OCI-LY3 (cell line): ENCODE data around the gene HS3ST3B1.

Experiments used
- CTCF ChIP-seq: fragments of 200-600, 300-600 bp; sonication (generic); IDR thresholded peaks from 2 replicates; pipeline ENCODE4 v1.5.1; 2014; ENCODE audit warnings: antibody characterized with exemption, low read length, low read depth
- EZH2phosphoT487 ChIP-seq: fragments of 200-600 bp; shearing (Covaris generic); IDR thresholded peaks from 2 replicates; pipeline ENCODE4 v1.6.1; 2018; ENCODE audit warnings: antibody characterized with exemption, mixed run types, low read depth

GRCh38 chr17:14295676-14296075 lies 5.2 kb upstream of the HS3ST3B1 start:
- TF ChIP-seq CTCF, result no peak
- no peak for TF ChIP-seq EZH2phosphoT487
